HCT116 (cell line): ENCODE measurements around the gene MACC1.

Experiments used
- CTCF ChIP-seq, 3 experiments: fragments of 200-600 bp in 1 of 3; sonication (generic) in 1 of 3; IDR thresholded peaks in 2 of 3; conservative IDR thresholded peaks in 1 of 3; 2 replicates each; pipeline ENCODE4 v1.5.1; 2012 to 2017; ENCODE audit warnings: low read depth in 2 of 3, low read length in 2 of 3, antibody characterized with exemption in 1 of 3, borderline replicate concordance in 1 of 3, control low read depth in 1 of 3, mild to moderate bottlenecking in 1 of 3, mixed read lengths in 1 of 3, mixed run types in 1 of 3, moderate library complexity in 1 of 3; ENCODE audit not compliant: insufficient read depth in 1 of 3
- EZH2 ChIP-seq: fragments of 200-600 bp; sonication (generic); IDR thresholded peaks from 2 replicates; pipeline ENCODE4 v1.6.1; 2017; ENCODE audit warnings: antibody characterized with exemption, mixed run types
- FOSL1 ChIP-seq: IDR thresholded peaks from 2 replicates; pipeline ENCODE4 v1.6.1; 2012; ENCODE audit warnings: low read depth
- POLR2A ChIP-seq: IDR thresholded peaks from 2 replicates; pipeline ENCODE4 v1.7.0; 2011; ENCODE audit warnings: borderline replicate concordance; ENCODE audit not compliant: insufficient read depth, insufficient read length; ENCODE audit errors: extremely low read depth
- REST ChIP-seq: IDR thresholded peaks from 2 replicates; pipeline ENCODE4 v1.6.1; 2012; ENCODE audit warnings: low read depth
- SP1 ChIP-seq: IDR thresholded peaks from 2 replicates; pipeline ENCODE4 v1.6.1; 2012; ENCODE audit warnings: low read depth
- ZNF274 ChIP-seq: fragments of 200-500 bp; sonication (Bioruptor generic); IDR thresholded peaks from 2 replicates; pipeline ENCODE4 v1.6.1; 2014; ENCODE audit warnings: mild to moderate bottlenecking, low read depth, low read length, inconsistent platforms

GRCh38 chr7:20229646-20230500 lies 12.7 kb upstream of the MACC1 start:
- TF ChIP-seq FOSL1 (peak; percentile 17; the same call in 1 of the 2 replicates), CTCF (IDR thresholded peaks at IDR 0.05 in 2 of 3, conservative IDR thresholded peaks at IDR 0.05 in 1 of 3; ENCODE audit: borderline replicate concordance in 1 of 3, insufficient read depth in 1 of 3, low read depth in 2 of 3, low read length in 2 of 3) (no peak), EZH2 (no peak), POLR2A (no peak), SP1 (no peak; the same call in 1 of the 2 replicates), ZNF274 (no peak), REST (no peak)
